GM12892 (cell line): ENCODE data around the gene PLA2G6.

ENCODE experiments used
- POLR2A ChIP-seq: IDR thresholded peaks from 2 replicates; pipeline ENCODE4 v1.6.1; 2011; ENCODE audit warnings: low read depth, low read length, control low read depth
- POLR2AphosphoS5 ChIP-seq: IDR thresholded peaks from 2 replicates; pipeline ENCODE4 v1.6.1; 2011; ENCODE audit warnings: low read depth, low read length, control low read depth

DNA sequence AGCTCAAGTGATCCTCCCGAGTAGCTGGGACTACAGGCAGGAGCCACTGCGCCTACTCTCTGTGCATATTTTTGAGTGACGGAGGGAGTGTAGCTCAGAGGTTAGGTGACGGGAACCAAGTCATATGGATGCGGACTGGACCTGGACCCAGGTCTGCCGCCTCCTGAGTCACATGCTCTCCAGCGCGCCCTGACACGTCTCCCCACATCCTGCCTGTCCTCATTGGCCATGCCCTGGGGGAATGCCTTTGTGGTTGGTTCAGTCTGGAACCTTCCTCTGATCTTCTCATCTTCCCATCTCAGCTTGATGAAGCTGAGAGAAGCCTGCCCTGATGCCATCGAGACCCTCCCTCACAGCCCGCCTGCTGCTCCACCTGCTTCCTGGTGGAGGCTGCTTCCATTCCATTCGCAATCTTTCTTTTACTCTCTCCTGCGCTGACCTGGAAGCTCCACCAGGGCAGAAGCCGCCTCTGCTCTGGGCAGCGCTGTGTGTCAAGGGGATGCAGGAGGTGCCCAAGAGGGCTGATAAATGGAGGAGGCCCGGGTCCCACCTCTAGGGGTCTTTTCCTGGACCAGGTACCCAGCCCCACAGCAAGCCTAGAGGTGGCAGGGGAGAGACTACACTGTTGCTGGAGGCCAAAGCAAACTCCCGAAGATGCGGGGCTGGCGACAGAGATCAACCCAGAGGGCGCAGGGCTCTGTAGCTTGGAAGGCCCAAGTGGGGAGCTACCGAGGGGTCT is 57.2 kb downstream of the PLA2G6 start:
- TF ChIP-seq POLR2AphosphoS5, result no peak
- no peak for TF ChIP-seq POLR2A
